ENCODE measurements around the gene TAF6L. TPM values are rescaled to one million over a fixed set of nuclear protein-coding genes. Genes with fewer than 3 reads are reported as not detected.

The TAF6L gene
- total RNA-seq, 1 donor from 2014 or later = 18.8 TPM

DNA sequence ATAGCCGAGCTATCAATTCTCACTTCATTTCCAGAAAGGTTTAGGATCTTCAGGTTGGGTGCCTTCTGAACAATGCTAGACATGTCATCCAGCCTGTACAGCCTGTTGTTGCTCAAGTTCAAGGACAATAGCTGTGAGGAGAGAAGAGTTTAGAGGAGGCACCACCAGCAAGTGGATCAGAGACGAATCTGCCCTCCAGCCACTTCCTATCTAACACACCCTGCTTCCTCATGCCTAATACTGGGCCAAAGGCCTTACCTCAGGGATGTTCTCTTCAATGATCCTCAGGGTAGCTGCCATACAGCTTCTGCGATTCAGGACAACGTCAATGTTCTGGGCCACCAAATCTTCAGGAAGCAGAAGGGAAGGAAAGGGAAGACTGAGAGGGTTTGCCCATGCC, 29.9 kb downstream of the TAF6L start:
- TF ChIP-seq, protein P1, sequence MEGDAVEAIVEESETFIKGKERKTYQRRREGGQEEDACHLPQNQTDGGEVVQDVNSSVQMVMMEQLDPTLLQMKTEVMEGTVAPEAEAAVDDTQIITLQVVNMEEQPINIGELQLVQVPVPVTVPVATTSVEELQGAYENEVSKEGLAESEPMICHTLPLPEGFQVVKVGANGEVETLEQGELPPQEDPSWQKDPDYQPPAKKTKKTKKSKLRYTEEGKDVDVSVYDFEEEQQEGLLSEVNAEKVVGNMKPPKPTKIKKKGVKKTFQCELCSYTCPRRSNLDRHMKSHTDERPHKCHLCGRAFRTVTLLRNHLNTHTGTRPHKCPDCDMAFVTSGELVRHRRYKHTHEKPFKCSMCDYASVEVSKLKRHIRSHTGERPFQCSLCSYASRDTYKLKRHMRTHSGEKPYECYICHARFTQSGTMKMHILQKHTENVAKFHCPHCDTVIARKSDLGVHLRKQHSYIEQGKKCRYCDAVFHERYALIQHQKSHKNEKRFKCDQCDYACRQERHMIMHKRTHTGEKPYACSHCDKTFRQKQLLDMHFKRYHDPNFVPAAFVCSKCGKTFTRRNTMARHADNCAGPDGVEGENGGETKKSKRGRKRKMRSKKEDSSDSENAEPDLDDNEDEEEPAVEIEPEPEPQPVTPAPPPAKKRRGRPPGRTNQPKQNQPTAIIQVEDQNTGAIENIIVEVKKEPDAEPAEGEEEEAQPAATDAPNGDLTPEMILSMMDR (IDR thresholded peaks at IDR 0.05) = no peak
- Mint-ChIP-seq H3K4me3 (ENCODE audit: unreplicated experiment) (no peak overlapping the region), H3K4me1 (ENCODE audit: low read depth) (peaks cover 15% of the 10 kb centered on the region), H3K36me3 (ENCODE audit: low read depth) (peaks cover 30% of the 10 kb centered on the region), H3K27me3 (ENCODE audit: low read depth) (no peaks in the 10 kb centered on the region), H3K27ac (ENCODE audit: unreplicated experiment) (no peak overlapping the region), H3K9me3 (ENCODE audit: low read depth) (no peaks in the 10 kb centered on the region)
- DNase-seq (ENCODE audit: low spot score) = no peak

DNA sequence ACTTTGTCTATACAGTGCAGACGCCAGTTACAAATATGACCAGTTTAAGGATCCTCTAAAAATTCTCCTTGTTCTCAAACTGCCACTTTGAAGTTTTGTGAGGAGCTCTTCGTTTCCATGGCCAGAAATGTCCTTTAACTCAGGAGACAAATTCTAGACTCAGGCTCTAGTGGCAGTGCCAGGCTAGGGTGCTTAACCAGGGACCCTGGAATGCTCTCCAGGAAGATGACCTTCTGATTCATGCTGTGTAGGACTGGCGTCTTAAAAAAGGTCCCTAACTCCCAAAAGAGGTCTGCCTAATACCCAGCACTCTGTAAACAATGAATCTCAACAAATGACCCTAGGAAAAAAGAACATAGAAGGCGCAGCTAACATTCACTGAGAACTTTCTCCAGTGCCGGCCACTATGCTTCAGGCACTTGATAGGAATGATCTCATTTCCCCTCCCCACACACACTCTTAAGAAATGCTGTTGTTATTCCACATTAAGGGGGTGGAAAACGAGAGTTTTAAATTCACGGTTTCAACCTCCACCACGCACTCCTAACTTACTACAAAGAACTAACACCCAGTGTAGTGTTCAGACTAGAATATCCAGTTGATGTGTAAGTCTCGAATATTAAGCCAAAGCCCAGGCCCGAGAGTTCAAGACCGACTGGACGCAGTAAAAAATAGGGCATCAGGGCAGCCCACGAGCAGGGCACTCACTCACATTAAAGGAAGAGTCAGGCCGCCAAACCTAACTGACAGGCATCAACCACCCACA, 33.3 kb downstream of the TAF6L start:
- DNase-seq (ENCODE audit: low spot score) = no peak
- H3K9me3 Mint-ChIP-seq (ENCODE audit: low read depth) = no peaks in the 10 kb centered on the region
- peaks cover 17% of the 10 kb centered on the region for H3K36me3 Mint-ChIP-seq (ENCODE audit: low read depth)
- peaks cover 33% of the 10 kb centered on the region for H3K4me1 Mint-ChIP-seq (ENCODE audit: low read depth)
- TF ChIP-seq, protein P1 (IDR thresholded peaks at IDR 0.05) = no peak
- H3K4me3 Mint-ChIP-seq (ENCODE audit: unreplicated experiment) = peak overlapping the region; percentile 91
- H3K27me3 Mint-ChIP-seq (ENCODE audit: low read depth) = no peaks in the 10 kb centered on the region
- H3K27ac Mint-ChIP-seq (ENCODE audit: unreplicated experiment) = peak overlapping the region; percentile 96

- Mint-ChIP-seq H3K4me1 (ENCODE audit: low read depth) (peaks cover 33% of the 10 kb centered on the region), H3K27me3 (ENCODE audit: low read depth) (no peaks in the 10 kb centered on the region), H3K36me3 (ENCODE audit: low read depth) (peaks cover 13% of the 10 kb centered on the region), H3K4me3 (ENCODE audit: unreplicated experiment) (peak within 1 kb of the TSS; percentile 91), H3K9me3 (ENCODE audit: low read depth) (no peaks in the 10 kb centered on the region), H3K27ac (ENCODE audit: unreplicated experiment) (peak within 1 kb of the TSS; percentile 96)
- TF ChIP-seq, protein P1 (IDR thresholded peaks at IDR 0.05) = peak; percentile 48
- DNase-seq (ENCODE audit: low spot score) = peak; percentile 98
Observed at GRCh38 chr11:62805076-62805892, 34.1 kb downstream of the TAF6L start, which contains the start of gene NXF1. TSS of gene NXF1 (minus strand) at chr11:62805440. CDS start at chr11:62805356, 84 bp downstream.

GRCh38 chr11:62805961-62806441, 34.8 kb downstream of the TAF6L start:
- Mint-ChIP-seq H3K27ac (ENCODE audit: unreplicated experiment) (peak overlapping the region; percentile 95), H3K27me3 (ENCODE audit: low read depth) (no peaks in the 10 kb centered on the region), H3K9me3 (ENCODE audit: low read depth) (no peaks in the 10 kb centered on the region), H3K4me3 (ENCODE audit: unreplicated experiment) (peak overlapping the region; percentile 91), H3K4me1 (ENCODE audit: low read depth) (peaks cover 33% of the 10 kb centered on the region), H3K36me3 (ENCODE audit: low read depth) (peaks cover 10% of the 10 kb centered on the region)
- DNase-seq (ENCODE audit: low spot score) = no peak
- TF ChIP-seq, protein P1 (IDR thresholded peaks at IDR 0.05) = no peak

DNA sequence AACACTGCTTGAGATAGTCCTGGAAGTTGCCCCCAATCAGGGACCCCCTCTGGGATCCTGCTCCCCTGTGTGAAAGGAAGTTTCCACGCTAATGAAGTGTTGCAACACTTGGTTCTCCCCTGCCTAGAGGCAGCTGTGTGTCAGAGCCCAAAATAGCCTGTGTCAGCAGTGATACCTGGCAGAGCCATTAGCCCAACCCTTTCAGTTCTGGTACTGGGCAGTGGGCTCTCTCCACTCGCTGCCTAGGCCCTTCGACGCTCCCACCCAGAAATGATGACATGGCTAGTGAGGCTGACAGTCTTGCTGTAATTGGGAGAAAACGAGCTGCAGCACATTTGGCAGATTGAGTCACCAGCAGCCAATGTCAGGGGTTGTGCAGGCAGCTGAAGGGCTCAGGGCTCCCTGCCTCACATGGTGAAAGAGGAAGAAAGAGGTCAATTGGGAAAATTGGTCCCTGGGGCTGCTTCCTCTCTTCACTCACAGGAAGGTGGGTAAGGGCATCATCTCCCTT, 35.5 kb downstream of the TAF6L start:
- Mint-ChIP-seq H3K36me3 (ENCODE audit: low read depth) (peaks cover 6% of the 10 kb centered on the region), H3K27me3 (ENCODE audit: low read depth) (no peaks in the 10 kb centered on the region), H3K27ac (ENCODE audit: unreplicated experiment) (peak overlapping the region; percentile 89), H3K4me1 (ENCODE audit: low read depth) (peaks cover 33% of the 10 kb centered on the region), H3K4me3 (ENCODE audit: unreplicated experiment) (peak overlapping the region; percentile 91), H3K9me3 (ENCODE audit: low read depth) (no peaks in the 10 kb centered on the region)
- TF ChIP-seq, protein P1 (IDR thresholded peaks at IDR 0.05) = no peak
- DNase-seq (ENCODE audit: low spot score) = no peak
